A673 (cell line): ENCODE data around the gene SOS1.

Experiments
- EZH2 ChIP-seq: fragments of 200-600 bp; sonication (generic); IDR thresholded peaks from 2 replicates; pipeline ENCODE4 v1.6.1; 2017; ENCODE audit warnings: borderline replicate concordance, low read depth, mild to moderate bottlenecking, mixed read lengths, antibody characterized with exemption, low read length; ENCODE audit not compliant: poor library complexity, severe bottlenecking
- TF ChIP-seq, protein P1 (sequence below): fragments of 300-800, 200-600 bp; sonication (generic); conservative IDR thresholded peaks from 2 replicates; pipeline ENCODE4 v1.5.1; 2017; ENCODE audit warnings: low read depth, mild to moderate bottlenecking, antibody characterized with exemption, low read length, moderate library complexity, mixed read lengths

DNA sequence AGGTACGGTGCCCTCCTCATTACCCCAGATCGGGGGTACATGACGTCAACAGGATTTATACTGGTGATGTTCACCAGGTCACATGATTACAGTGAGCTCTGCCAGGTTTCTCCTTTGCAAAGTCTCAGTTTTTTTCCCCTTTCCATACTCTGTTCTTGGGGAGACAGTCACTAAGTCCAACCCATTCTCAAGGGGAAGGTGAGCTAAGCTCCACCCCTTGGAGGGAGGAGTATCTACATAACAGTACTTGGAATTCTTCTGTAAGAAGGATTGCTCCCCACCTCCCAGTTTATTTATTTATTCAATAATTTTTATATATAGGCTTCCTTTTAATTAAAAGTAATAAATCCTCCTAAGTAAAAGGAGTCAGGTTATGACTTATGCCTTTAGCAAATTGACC lies 34.1 kb upstream of the SOS1 start:
- TF ChIP-seq, protein P1, sequence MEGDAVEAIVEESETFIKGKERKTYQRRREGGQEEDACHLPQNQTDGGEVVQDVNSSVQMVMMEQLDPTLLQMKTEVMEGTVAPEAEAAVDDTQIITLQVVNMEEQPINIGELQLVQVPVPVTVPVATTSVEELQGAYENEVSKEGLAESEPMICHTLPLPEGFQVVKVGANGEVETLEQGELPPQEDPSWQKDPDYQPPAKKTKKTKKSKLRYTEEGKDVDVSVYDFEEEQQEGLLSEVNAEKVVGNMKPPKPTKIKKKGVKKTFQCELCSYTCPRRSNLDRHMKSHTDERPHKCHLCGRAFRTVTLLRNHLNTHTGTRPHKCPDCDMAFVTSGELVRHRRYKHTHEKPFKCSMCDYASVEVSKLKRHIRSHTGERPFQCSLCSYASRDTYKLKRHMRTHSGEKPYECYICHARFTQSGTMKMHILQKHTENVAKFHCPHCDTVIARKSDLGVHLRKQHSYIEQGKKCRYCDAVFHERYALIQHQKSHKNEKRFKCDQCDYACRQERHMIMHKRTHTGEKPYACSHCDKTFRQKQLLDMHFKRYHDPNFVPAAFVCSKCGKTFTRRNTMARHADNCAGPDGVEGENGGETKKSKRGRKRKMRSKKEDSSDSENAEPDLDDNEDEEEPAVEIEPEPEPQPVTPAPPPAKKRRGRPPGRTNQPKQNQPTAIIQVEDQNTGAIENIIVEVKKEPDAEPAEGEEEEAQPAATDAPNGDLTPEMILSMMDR, result no peak
- no peak for TF ChIP-seq EZH2
